Hepatocyte (in vitro differentiated cells): Measurements from ENCODE around the gene HK2. TPM values are rescaled to one million over a fixed set of nuclear protein-coding genes. Genes with fewer than 3 reads are reported as not detected.

Experiments
- DNase-seq: peaks from one replicate; pipeline ENCODE4 v3.0.0-alpha.2; 2016; ENCODE audit warnings: low spot score
- H2AFZ ChIP-seq: fragments of 200-600 bp; sonication (generic); 2 replicates; pipeline ENCODE4 v1.6.0; 2016; ENCODE audit warnings: antibody characterized with exemption, mild to moderate bottlenecking
- H3K27ac ChIP-seq: fragments of 200-600 bp; sonication (generic); 2 replicates; pipeline ENCODE4 v1.5.1; 2016; ENCODE audit warnings: mild to moderate bottlenecking
- H3K27me3 ChIP-seq: fragments of 200-600 bp; sonication (generic); 2 replicates; pipeline ENCODE4 v1.6.1; 2016
- H3K36me3 ChIP-seq: fragments of 200-600 bp; sonication (generic); replicated peaks from 2 replicates; pipeline ENCODE4 v1.5.1; 2016; ENCODE audit warnings: low read depth; ENCODE audit not compliant: insufficient read depth
- H3K4me1 ChIP-seq: fragments of 200-600 bp; sonication (generic); 2 replicates; pipeline ENCODE4 v1.5.1; 2016; ENCODE audit warnings: mild to moderate bottlenecking, moderate library complexity; ENCODE audit not compliant: insufficient read depth
- H3K4me2 ChIP-seq: fragments of 200-600 bp; sonication (generic); 2 replicates; pipeline ENCODE4 v1.6.0; 2016
- H3K4me3 ChIP-seq: fragments of 200-600 bp; sonication (generic); 2 replicates; pipeline ENCODE4 v1.5.1; 2016; ENCODE audit warnings: mild to moderate bottlenecking
- H3K79me2 ChIP-seq: fragments of 200-600 bp; sonication (generic); 2 replicates; pipeline ENCODE4 v1.6.0; 2017; ENCODE audit warnings: mild to moderate bottlenecking
- H3K9me2 ChIP-seq: fragments of 200-600 bp; sonication (generic); replicated peaks from 2 replicates; pipeline ENCODE4 v1.6.0; 2017; ENCODE audit warnings: mild to moderate bottlenecking; ENCODE audit not compliant: insufficient read depth
- H3K9me3 ChIP-seq: fragments of 200-600 bp; sonication (generic); 2 replicates; pipeline ENCODE4 v1.5.1; 2016; ENCODE audit warnings: low read depth, mild to moderate bottlenecking
- H4K20me1 ChIP-seq: fragments of 200-600 bp; sonication (generic); 2 replicates; pipeline ENCODE4 v1.6.0; 2016; ENCODE audit warnings: mild to moderate bottlenecking; ENCODE audit not compliant: insufficient read depth, poor library complexity, severe bottlenecking
- EZH2 ChIP-seq: fragments of 200-600 bp; sonication (generic); IDR thresholded peaks from 2 replicates; pipeline ENCODE4 v1.6.1; 2016; ENCODE audit warnings: antibody characterized with exemption, mild to moderate bottlenecking, borderline replicate concordance
- EZH2phosphoT487 ChIP-seq: fragments of 200-600 bp; sonication (generic); IDR thresholded peaks from one replicate; pipeline ENCODE4 v1.6.1; 2018; ENCODE audit warnings: antibody characterized with exemption, mild to moderate bottlenecking, low read depth, moderate library complexity; ENCODE audit not compliant: unreplicated experiment, severe bottlenecking
- WGBS: methylation state at CpG from one replicate; pipeline ENCODE4 v1.1.6; 2016; ENCODE audit warnings: low lambda C conversion rate; ENCODE audit errors: missing lambda C conversion rate; 5-methylcytosine and 5-hydroxymethylcytosine counted together
- polyA plus RNA-seq: library from polyadenylated mRNA; unstranded; fragments of >200 nt; fragmentation: Nextera tagmentation; extraction: Ambion mirVana; gene quantifications from 2 replicates; pipeline ENCODE4 v1.2.1, GENCODE V29; 2016
- total RNA-seq: library from RNA; depleted of rRNA; stranded (reverse); fragments of >200 nt; gene quantifications from 2 replicates; pipeline ENCODE4 v1.2.3, GENCODE V29; 2014
- TF ChIP-seq, protein P1 (sequence below): fragments of 200-600 bp; sonication (generic); IDR thresholded peaks from 2 replicates; pipeline ENCODE4 v1.5.1; 2016; ENCODE audit warnings: antibody characterized with exemption, mild to moderate bottlenecking; ENCODE audit not compliant: poor library complexity

Gene HK2
- total and polyA plus RNA-seq, 2 experiments from 2014 or later, result 25.4 to 25.6 TPM

DNA sequence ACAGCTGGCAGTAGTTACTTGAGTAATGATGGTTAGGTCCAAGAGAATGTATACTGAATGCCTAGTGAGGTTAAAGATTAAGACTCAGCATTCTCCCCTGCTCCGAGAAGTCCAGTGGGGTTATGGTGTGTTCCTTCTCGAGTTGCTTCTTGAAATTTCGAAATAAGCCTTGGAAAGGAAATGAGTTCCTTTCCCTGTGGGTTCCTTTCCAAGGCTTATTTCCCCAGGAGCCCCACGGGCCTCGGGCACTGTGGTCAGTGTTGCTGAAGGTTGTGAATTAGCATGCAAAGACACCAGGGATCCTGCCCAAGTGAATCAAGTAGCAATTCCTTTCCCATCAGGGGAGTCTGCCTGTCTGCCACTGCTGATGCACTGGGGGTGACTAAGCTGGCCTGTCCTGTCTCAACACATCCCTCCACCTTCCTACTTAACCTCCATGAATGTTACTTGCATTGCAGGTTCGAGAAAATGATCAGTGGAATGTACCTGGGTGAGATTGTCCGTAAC, 53.6 kb downstream of the HK2 start:
- no peaks in the 10 kb centered on the region for H3K4me1 ChIP-seq
- no peak overlapping the region for H3K27ac ChIP-seq
- TF ChIP-seq EZH2, result no peak
- no peak for TF ChIP-seq EZH2phosphoT487
- TF ChIP-seq, protein P1, sequence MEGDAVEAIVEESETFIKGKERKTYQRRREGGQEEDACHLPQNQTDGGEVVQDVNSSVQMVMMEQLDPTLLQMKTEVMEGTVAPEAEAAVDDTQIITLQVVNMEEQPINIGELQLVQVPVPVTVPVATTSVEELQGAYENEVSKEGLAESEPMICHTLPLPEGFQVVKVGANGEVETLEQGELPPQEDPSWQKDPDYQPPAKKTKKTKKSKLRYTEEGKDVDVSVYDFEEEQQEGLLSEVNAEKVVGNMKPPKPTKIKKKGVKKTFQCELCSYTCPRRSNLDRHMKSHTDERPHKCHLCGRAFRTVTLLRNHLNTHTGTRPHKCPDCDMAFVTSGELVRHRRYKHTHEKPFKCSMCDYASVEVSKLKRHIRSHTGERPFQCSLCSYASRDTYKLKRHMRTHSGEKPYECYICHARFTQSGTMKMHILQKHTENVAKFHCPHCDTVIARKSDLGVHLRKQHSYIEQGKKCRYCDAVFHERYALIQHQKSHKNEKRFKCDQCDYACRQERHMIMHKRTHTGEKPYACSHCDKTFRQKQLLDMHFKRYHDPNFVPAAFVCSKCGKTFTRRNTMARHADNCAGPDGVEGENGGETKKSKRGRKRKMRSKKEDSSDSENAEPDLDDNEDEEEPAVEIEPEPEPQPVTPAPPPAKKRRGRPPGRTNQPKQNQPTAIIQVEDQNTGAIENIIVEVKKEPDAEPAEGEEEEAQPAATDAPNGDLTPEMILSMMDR, result no peak
- H3K4me3 ChIP-seq, result no peak overlapping the region
- no peaks in the 10 kb centered on the region for H3K9me2 ChIP-seq
- WGBS, result 81% methylated on average over 7 of the region's 7 CpGs
- DNase-seq, result no peak
- H4K20me1 ChIP-seq, result no peaks in the 10 kb centered on the region
- no peaks in the 10 kb centered on the region for H3K79me2 ChIP-seq
- no peak overlapping the region for H3K4me2 ChIP-seq
- no peaks in the 10 kb centered on the region for H3K36me3 ChIP-seq
- no peaks in the 10 kb centered on the region for H3K27me3 ChIP-seq
- H3K9me3 ChIP-seq, result no peaks in the 10 kb centered on the region
- no peak overlapping the region for H2AFZ ChIP-seq

DNA sequence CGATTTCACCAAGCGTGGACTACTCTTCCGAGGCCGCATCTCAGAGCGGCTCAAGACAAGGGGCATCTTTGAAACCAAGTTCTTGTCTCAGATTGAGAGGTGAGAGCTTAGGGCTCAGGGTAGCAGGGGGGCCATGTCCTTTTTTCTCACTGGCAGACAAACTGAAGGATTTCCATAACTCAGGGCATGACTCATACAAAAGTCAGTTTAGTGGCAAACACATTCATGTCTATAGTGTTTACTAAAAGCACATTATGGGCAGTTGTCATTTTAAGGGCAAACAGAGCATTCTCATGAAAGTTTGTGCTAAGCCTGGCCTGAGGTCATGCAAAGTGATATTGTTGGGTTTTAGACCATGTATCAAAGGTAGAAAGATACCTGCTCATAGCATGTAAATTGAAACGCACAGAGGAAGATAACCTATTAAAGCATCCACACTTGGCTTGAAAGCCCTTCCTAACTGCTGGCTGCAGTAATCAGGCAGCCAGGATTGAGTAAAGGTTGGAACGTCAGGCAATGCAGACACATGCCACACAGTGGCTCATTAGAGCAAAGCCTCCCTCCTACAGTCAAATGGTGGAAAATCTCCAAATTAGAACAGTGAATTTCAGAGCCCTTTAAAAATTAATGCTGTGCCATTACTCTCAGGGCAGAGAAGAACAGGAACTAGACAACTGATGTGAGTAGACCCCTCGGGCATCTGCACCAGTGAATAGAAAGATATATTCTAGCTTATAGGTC, 54.2 kb downstream of the HK2 start:
- no peak for DNase-seq
- Histone ChIP-seq H4K20me1 (no peaks in the 10 kb centered on the region), H3K79me2 (no peaks in the 10 kb centered on the region), H2AFZ (no peak overlapping the region), H3K36me3 (no peaks in the 10 kb centered on the region), H3K27me3 (no peaks in the 10 kb centered on the region), H3K9me3 (no peaks in the 10 kb centered on the region), H3K4me2 (no peak overlapping the region), H3K27ac (no peak overlapping the region), H3K4me1 (no peaks in the 10 kb centered on the region), H3K9me2 (no peaks in the 10 kb centered on the region), H3K4me3 (no peak overlapping the region)
- 92% methylated on average over 8 of the region's 8 CpGs for WGBS
- TF ChIP-seq, protein P1, result peak; percentile 5
- TF ChIP-seq EZH2phosphoT487, result no peak

DNA sequence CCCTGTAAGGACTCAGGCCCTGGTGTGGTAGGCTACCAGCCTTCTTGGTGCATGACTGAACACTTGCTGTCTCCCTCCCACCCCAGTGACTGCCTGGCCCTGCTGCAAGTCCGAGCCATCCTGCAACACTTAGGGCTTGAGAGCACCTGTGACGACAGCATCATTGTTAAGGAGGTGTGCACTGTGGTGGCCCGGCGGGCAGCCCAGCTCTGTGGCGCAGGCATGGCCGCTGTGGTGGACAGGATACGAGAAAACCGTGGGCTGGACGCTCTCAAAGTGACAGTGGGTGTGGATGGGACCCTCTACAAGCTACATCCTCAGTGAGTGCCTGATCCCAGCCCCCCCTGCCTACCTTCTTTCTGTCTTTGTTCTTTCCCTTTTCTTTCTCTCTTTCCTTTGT, 55.2 kb downstream of the HK2 start:
- no peak overlapping the region for H3K27ac ChIP-seq
- no peaks in the 10 kb centered on the region for H3K36me3 ChIP-seq
- TF ChIP-seq EZH2 (no peak), EZH2phosphoT487 (no peak)
- TF ChIP-seq, protein P1, result no peak
- no peaks in the 10 kb centered on the region for H3K4me1 ChIP-seq
- no peaks in the 10 kb centered on the region for H3K79me2 ChIP-seq
- H2AFZ ChIP-seq, result no peak overlapping the region
- no peaks in the 10 kb centered on the region for H3K9me2 ChIP-seq
- no peaks in the 10 kb centered on the region for H4K20me1 ChIP-seq
- WGBS, result 96% methylated on average over 9 of the region's 9 CpGs
- no peak overlapping the region for H3K4me2 ChIP-seq
- H3K27me3 ChIP-seq, result no peaks in the 10 kb centered on the region
- H3K4me3 ChIP-seq, result no peak overlapping the region
- DNase-seq, result no peak
- no peaks in the 10 kb centered on the region for H3K9me3 ChIP-seq
